Coronary artery (tissue), 2 donors: Measurements from ENCODE around the gene MBTPS2.

Experiments used
- DNase-seq: peaks from one replicate; pipeline ENCODE4 v3.0.0-alpha.2; 2017; ENCODE audit warnings: low spot score
- H3K27ac ChIP-seq, 2 donors: fragments of 200-600 bp; sonication (generic); one replicate each; pipeline ENCODE4 v1.5.1; 2016 to 2019
- H3K4me3 ChIP-seq: fragments of 200-600 bp; sonication (generic); 2 replicates; pipeline ENCODE4 v1.5.1; 2016; ENCODE audit warnings: mild to moderate bottlenecking, moderate library complexity
- TF ChIP-seq, protein P1 (sequence below): fragments of 200-600 bp; sonication (generic); IDR thresholded peaks from one replicate; pipeline ENCODE4 v1.5.1; 2019; ENCODE audit warnings: antibody characterized with exemption

Gene MBTPS2

DNA sequence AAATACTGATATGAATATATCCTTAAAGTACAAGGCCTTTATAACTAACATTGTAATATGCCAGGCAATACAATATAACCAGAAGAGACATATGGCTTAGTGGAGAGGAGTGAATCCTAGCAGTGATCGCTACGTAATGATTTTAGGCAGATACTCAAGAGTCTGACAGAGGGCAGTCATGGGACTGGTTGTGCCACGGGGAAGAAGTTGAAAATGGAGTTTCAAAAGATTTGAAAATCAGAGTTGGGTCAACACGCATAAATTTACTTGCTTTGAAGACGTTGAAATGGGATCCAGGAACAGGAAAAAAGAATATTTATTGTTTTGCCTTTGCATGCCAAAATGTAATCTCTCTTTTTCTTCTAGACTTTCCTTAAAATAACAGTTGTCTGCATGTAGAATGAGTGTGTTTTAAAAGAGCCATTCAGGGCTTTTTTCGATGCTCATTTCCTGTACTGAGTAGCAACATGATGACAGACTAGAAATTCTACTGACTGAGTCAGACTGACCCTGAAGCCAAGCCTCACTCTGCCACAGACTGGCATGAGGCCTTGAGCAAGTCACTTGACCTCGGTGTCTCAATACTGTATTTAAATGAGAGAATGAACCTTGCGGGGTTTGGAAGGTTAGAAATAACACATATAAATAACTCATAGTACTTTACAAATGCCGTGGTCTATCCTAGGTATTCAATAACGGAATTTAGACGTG, 93.0 kb downstream of the MBTPS2 start:
- Histone ChIP-seq H3K27ac (peak overlapping the region; percentile 65 to 71), H3K4me3 (no peak overlapping the region)
- peak; percentile 76 for DNase-seq
- TF ChIP-seq, protein P1, sequence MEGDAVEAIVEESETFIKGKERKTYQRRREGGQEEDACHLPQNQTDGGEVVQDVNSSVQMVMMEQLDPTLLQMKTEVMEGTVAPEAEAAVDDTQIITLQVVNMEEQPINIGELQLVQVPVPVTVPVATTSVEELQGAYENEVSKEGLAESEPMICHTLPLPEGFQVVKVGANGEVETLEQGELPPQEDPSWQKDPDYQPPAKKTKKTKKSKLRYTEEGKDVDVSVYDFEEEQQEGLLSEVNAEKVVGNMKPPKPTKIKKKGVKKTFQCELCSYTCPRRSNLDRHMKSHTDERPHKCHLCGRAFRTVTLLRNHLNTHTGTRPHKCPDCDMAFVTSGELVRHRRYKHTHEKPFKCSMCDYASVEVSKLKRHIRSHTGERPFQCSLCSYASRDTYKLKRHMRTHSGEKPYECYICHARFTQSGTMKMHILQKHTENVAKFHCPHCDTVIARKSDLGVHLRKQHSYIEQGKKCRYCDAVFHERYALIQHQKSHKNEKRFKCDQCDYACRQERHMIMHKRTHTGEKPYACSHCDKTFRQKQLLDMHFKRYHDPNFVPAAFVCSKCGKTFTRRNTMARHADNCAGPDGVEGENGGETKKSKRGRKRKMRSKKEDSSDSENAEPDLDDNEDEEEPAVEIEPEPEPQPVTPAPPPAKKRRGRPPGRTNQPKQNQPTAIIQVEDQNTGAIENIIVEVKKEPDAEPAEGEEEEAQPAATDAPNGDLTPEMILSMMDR, result no peak

DNA sequence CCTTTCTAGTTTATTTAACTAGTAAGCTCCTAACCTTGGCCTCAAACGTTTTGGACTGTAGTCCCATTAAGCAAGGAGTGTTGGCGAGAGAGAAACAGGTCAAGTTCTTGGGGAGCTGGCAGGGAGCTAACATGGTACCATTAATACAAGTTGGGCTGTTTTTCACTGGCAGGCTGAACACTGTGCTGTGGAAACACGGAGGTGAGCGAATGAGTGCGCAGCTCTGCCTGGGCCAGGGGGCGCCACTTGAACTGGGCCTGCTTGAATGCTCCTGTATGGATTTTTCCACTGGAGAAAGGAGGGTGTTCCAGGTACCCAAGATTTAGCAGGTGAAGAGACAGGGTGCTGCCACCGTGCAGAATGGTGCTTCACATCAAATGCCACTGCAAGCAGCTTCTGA, 93.7 kb downstream of the MBTPS2 start:
- Histone ChIP-seq H3K4me3 (no peak overlapping the region), H3K27ac (peak overlapping the region; percentile 65 to 71)
- peak; percentile 62 for DNase-seq
- TF ChIP-seq, protein P1, result no peak

DNA sequence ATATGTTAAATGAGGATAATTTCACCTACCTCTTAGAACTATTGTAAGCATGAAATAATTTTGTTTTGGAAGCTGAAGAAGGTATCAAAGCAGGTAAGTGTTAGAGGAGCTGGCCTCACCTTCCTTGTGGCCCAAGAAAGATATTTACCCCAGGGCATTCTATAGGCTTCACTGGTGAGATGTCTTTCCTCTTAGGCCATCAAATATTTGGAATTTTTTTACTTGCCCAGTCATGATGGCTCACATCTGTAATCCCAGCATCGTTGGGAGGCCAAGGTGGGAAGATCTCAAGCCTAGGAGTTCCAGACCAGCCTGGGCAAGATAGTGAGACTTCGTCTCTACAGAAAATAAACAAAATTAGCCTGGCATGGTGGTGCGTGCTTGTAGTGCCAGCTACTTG, 95.0 kb downstream of the MBTPS2 start:
- TF ChIP-seq, protein P1, result no peak
- DNase-seq, result no peak
- H3K27ac ChIP-seq, result no peak overlapping the region
- no peak overlapping the region for H3K4me3 ChIP-seq
